Kidney glomerular epithelial cell (primary cell): Measurements from ENCODE around the gene CDC14A.

Source experiments
- DNase-seq: peaks from one replicate; lab custom pipeline; 2025; lab: John Stamatoyannopoulos, UW

Gene CDC14A

GRCh38 chr1:100448366-100448765, 96.1 kb downstream of the CDC14A start:
- DNase-seq: no peak

GRCh38 chr1:100449477-100449876, 97.2 kb downstream of the CDC14A start:
- no peak for DNase-seq

- no peak for DNase-seq
These were observed 100.3 kb downstream of the CDC14A start for GRCh38 chr1:100452641-100453040.

GRCh38 chr1:100455478-100456072, 103.3 kb downstream of the CDC14A start:
- DNase-seq: no peak

GRCh38 chr1:100456880-100457279, 104.6 kb downstream of the CDC14A start:
- DNase-seq: no peak

- no peak for DNase-seq
These were observed 105.4 kb downstream of the CDC14A start for GRCh38 chr1:100457683-100458082.

GRCh38 chr1:100458661-100459357, 106.5 kb downstream of the CDC14A start:
- DNase-seq: no peak

GRCh38 chr1:100459358-100460114, 107.2 kb downstream of the CDC14A start:
- DNase-seq: peak; percentile 85

GRCh38 chr1:100461222-100461621, 108.9 kb downstream of the CDC14A start:
- no peak for DNase-seq

GRCh38 chr1:100462326-100463025, 110.2 kb downstream of the CDC14A start:
- no peak for DNase-seq

- DNase-seq: peak; percentile 10
These were observed 111.6 kb downstream of the CDC14A start for GRCh38 chr1:100463791-100464424.

GRCh38 chr1:100469578-100469977, 117.3 kb downstream of the CDC14A start:
- no peak for DNase-seq

GRCh38 chr1:100474834-100475233, 122.5 kb downstream of the CDC14A start:
- no peak for DNase-seq

GRCh38 chr1:100476735-100477290, 124.5 kb downstream of the CDC14A start:
- DNase-seq: no peak

- no peak for DNase-seq
These were observed 126.5 kb downstream of the CDC14A start for GRCh38 chr1:100478816-100479215.

- DNase-seq: no peak
These were observed 127.5 kb downstream of the CDC14A start for GRCh38 chr1:100479620-100480338.

- no peak for DNase-seq
These were observed 129.0 kb downstream of the CDC14A start for GRCh38 chr1:100481303-100481702.

GRCh38 chr1:100482167-100482566, 129.9 kb downstream of the CDC14A start:
- DNase-seq: no peak

- DNase-seq: no peak
These were observed 130.4 kb downstream of the CDC14A start for GRCh38 chr1:100482748-100483147.

- no peak for DNase-seq
These were observed 130.9 kb downstream of the CDC14A start for GRCh38 chr1:100483230-100483629.

GRCh38 chr1:100485855-100486258, 133.6 kb downstream of the CDC14A start:
- DNase-seq: no peak
